GM19023 (cell line): Measurements from ENCODE around the gene DCAF8L2.
"Not testable (repeated sequence)": the region's sequence is repeated elsewhere in the genome, so short reads cannot be mapped to it uniquely, and the experiment has no call there.

Experiments
- ATAC-seq: cut with Tn5 transposase; IDR thresholded peaks from one replicate; pipeline ENCODE4 v1.9.1; 2021; ENCODE audit warnings: mild to moderate bottlenecking, moderate library complexity; ENCODE audit not compliant: unreplicated experiment

The DCAF8L2 gene

DNA sequence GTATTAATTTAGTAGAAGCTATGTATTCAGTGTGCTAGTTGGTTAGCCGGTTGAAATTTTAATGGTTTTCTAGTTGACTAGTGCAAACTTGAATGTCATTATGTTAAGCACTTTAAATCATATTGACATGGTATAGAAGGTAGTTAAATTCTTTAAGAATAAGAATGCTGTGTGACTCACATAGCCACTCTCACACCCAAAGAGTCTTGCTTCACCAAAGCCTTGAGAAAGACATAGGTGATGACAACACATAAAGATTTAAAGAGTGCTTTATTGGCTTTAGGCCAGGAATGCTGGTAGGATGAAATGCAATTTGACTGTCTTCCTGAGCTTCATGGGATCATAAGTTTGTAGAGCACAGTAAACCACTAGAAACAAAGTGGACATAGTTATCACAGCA lies 85.3 kb downstream of the DCAF8L2 start:
- ATAC-seq = no peak

DNA sequence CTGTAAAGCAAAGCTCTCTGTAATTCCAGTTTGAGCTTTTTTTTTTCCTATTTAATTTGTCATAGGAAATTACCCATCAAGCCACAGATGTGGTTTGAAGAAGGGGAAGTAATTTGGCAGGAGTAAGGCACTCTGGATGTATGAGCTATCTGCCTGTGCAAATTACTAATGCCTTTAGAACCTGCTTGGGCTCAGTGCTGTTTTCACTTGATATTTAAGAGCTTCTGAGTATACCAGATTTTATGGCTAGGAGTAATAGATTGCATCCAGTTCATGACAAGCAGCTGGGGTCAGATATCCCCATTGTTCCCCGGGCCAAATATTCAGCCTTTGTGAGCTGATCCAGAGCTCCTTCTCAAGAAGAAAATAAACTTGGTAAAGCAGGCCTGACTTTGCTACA lies 89.1 kb downstream of the DCAF8L2 start:
- ATAC-seq = no peak

DNA sequence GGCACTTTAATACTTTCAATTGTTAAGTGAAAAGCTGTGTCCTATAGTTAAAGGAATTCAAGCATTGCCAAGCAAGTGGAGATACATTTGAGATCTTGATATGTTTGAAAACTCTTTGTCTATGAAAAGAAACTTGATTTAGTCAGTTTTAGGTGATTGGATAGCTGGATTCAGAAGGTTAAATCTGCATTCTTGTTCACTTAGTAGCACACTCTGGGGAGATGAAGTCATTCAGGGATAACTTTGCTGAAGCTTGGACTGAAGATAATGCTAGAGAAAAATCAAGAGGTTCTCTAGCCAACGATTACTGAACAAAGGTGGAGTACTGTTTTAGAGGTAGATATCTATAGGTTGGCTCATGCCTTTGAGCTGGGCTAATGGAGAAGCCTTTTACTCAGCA lies 90.6 kb downstream of the DCAF8L2 start:
- ATAC-seq = no peak

DNA sequence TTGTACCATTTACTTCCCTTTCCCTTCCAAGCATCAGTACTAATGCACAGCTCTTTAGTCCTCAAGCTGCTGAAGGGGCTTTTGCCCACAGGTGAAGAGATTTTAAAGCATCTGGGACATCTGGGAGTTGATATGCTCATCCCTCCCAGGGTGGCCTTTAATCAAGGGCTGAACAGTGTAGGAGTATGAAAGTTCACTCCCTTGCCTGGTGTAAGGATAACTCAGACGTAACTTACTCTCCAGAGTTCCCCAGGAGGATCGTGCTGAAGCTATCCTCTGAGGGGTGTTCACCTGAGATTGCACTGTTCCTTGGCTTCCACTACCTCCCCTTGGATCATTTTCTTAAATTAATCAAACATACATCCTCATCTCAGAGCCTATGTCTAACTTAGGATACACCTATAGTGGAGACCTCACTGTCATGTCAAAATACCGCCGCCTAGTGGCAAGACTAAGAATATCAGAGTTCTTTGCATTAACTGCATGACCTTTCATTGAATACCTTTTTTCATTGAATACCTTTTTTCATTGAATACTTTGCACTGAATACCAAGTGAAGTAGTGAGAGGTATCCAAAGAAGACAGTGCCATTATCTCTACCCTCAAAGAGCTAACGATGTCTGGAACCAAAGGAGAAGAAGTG lies 93.5 kb downstream of the DCAF8L2 start:
- not testable (repeated sequence) for ATAC-seq

DNA sequence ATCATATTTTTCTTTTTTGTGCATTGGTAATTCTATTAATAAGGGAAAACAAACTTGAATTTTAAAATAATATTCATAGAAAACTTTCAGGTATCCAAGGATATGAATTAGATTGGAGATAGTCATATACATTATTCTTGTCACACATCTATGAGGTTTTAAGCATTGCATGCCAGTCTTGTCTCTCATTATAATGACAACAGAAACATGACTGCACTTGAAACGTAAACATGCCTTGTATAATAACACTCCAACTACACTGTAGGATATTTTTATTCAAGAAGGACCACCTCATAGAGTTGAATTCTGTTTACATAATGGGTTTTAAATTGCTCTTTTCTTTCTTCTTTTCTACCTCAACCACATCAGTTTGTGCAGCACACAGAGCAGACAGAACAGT lies 104.5 kb downstream of the DCAF8L2 start:
- ATAC-seq = no peak

DNA sequence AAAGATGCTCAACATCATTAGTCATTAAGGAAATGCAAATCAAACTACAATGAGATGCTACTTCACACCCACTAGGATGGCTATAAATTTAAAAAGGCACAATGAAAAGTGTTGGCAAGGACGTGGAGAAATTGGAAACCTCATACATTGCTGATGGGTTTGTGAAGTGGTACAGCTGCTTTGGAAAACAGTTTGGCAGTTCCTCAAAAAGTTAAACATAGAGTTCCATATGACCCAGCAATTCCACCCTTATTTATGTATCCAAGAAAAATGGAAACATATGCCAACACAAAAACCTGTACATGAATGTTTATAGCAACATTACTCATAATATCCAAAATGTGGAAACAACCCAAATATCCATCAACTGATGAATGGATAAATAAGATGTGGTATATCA lies 116.4 kb downstream of the DCAF8L2 start:
- no peak for ATAC-seq

DNA sequence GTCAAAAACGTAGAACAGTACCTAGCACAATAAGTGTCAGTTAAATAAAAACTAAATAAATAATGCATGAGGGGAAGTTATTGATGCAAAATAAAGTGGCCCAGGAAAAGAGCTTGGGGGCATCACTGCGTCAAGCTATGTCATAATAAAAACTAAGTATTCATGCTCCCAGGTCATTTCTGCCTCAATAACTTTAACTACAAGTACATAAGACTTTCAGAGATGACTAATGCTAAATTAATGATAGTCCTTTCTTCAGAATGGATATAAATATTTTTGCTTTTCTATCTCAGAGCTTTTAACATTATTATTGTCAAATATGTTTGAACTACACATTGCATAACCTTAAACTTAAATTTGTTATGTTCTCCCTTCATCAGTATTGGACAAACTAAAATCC lies 125.5 kb downstream of the DCAF8L2 start:
- ATAC-seq = no peak

DNA sequence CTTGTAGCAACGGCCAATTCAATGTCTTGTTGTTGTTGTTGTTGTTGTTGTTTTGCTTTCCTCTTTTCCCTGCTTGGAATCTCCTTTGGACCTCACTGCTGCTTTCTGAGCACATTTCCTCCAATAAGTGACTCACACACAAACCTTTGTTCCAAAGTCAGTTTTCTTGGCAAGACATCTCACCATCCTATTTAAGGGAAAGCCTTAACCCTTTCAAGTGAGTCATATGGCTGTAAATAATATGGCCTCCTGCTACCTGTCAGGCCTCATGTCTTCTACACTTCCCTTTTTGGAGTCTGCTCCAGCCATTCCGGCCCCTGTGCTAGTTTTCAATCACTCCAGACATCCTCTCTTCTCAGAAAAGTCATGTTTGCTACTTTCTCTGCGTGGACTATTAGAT lies 138.1 kb downstream of the DCAF8L2 start:
- ATAC-seq = no peak

DNA sequence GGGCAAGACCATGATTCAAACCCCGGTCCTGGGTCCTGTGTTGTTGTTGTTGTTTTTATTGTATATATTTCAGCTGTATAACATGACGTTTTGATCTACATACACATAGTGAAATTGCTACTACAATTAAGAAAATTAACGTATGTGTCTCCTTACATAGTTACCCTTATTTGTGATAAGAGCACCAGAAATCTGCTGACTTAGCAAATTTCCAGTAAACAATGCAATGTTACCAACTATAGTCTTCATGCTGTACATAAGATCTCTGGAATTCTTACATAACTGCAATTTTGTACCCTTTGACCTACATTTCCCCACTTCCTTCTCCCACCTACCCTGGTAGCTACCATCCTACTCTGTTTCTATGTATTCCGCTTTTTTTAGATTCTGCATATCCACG lies 141.8 kb downstream of the DCAF8L2 start:
- no peak for ATAC-seq

DNA sequence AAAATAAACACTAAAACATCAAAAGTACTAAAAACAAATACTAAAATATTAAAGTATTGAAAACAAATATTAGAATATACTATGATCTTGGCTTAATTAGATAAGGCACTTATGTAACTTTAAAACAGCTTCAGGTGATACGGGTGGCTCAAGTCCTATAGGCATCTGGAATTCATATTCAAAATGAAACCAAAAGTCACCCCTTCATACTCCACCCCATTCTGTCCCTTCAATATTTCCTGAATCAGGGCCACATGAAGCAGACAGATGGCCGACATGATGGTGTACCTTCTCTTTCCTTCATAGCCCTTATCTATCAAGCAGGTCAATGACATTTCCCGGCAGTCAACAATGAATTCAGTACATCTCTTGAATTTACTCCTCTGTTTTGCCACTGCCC lies 145.8 kb downstream of the DCAF8L2 start:
- ATAC-seq = no peak

DNA sequence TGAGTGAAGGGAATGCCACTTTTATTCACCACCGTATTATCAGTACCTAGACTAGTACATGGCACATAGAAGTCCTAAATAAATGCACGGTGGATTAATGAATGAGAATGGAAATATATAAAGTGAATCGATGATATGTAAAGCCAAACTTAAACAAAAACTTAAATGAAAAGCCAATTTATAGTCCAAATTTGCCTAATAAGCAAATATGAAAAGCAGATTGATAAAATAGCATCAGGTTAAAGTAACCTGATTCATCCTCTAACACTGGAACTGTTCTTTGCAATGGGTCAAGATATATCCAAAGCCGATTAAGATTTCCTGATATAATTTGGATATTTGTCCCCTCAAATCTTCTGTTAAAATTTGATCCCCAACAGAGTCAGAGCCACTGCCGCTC lies 150.8 kb downstream of the DCAF8L2 start:
- ATAC-seq = no peak

DNA sequence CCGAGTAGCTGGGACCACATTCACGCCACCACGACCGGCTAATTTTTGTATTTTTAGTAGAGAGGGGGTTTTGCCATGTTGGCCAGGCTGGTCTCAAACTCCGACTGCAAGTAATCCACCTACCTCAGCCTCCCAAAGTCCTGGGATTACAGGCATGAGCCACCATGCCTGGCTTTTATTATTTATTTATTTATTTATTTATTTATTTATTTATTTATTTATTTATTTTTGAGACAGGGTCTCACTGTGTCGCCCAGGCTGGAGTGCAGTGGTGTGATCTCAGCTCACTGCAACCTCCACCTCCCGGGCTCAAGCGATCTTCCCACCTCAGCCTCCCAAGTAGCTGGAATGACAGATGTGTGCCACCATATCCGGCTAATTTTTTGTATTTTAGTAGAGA lies 153.4 kb downstream of the DCAF8L2 start:
- not testable (repeated sequence) for ATAC-seq

DNA sequence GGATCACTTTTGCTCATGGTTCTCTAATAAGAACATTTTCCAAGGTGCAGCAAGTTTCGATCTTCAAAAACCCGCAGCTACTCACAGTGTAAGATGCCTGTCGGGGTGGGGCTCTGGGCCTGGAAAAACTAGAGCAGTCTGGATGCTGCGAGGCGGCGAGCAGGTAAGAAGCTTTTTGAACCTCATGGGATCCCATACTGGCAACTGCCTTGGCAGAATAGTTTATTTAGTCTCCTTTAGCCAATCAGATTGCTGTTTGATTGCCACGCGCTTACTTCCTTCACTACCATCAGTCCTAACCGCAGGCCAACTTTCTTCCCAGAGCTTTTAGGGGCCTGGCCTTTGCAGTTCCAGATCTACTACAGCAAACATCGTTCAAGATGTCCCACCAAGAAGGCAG lies 156.4 kb downstream of the DCAF8L2 start:
- ATAC-seq = no peak

DNA sequence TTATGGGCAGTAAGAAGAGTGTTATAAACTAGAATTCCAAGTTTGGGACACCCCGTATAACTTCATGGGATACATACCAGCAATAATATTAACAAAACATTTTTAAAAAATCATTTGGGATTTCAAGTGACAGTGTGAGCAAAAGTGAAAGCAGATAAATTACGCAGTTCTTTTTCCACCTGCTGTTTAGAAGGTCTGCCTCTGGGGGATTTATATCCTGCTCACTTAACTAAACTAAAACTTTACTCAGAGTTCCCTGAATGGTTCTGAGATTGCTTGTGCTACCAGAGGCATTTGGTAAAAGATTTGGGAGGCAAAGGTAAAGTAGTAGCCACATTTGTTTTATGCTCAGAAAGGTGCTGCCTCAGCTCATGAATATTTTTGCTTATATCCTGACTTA lies 160.2 kb downstream of the DCAF8L2 start:
- not testable (repeated sequence) for ATAC-seq

DNA sequence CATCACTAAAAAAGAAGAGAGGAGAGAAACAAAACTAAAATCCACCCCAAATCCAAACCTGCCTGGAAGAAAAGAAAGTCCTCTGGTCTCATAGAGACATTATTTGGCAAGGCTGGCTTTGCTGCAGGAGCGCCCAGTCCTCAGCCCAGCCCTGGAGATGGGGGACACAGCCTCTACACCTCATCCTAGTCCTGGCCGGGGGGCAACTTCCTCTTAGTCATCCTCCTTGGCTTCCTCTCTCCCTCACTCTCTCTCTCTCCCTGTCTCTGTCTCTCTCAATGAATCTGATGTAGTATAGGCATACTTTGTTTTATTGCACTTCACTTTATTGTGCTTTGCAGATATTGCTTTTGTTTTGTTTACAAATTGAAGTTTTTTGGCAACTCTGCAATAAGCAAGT lies 161.8 kb downstream of the DCAF8L2 start:
- ATAC-seq = no peak

DNA sequence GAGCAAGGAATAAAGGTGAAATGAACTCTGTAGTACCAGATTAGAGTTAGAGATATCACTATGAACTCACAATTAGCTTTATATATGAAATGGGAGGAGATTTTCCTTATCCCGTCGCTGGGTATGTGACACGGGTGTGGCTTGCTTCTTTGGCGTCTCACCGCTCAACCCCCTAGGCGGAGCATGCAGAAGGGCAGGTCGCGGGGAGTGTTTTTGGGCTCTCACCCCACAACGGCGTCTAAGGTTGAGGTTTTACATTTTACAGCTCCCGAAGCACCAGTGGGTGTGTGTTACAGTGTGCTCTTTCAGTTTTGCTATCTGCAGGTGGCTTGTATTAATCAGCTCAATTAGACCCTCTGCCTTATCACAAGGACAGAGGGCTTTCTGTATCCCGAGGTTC lies 175.6 kb downstream of the DCAF8L2 start:
- no peak for ATAC-seq

DNA sequence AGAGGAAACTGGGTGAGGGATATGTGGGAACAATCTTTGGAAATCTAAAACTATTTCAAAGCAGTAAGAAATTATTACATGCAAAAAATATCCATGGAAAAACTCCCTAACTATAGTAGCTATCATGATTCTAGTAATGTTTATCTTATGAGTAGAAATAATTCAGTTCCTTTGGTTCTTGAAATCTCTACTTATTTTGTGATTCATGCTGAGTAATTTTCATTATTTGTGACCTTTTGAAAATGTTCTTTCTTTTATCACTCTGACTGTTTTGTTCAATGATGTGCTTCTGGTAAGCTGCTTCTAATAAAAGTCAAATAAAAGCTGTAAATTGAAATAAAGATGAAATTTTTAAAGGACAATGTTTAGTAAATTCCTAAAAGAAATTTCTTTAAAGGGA lies 177.2 kb downstream of the DCAF8L2 start:
- no peak for ATAC-seq

DNA sequence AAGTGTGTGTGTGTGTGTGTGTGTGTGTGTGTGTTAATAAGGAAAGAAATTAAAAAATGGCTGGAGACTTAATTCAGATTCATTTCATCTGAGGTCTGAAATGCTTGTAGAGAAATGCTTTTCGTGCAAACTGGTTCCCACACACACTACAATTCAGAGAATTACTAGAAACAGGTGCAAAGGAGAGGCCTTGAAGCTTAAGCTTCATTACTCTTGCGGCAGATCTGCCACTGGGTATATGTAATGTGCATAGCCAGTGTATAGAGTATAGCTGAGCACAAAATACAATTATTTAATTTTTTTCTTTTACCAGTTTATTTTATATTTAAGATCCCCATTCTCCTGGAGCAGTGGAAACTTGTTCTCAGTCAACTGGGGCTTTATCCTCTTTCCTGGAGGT lies 185.8 kb downstream of the DCAF8L2 start:
- no peak for ATAC-seq

DNA sequence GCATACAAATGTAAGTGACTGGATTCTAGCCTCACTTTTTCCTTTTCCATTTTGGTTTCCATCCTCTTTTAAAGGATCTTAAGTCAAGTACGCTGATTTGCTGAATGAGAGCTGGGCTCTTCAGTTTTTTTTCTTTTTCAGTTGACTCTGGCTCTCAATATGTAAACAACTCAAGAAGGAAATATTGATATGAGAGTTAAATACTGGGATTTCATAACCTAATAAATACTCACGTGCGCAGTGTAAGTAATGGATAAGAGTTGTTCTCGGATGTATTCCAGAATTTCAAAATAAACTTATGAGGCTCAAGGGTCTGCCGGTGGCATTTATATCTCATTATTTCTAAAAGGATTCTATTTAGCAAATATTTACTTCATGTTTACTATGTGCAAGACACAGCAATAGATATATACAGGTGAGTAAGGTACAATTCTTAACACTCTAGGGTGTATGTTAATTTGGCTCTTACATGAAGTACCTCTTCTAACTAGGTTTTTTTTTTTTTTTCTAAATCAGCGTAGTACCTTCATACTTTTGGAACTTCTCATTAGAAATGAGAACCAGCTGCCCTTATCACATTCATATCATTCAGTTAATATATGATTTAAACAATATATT lies 206.6 kb downstream of the DCAF8L2 start:
- ATAC-seq = no peak

DNA sequence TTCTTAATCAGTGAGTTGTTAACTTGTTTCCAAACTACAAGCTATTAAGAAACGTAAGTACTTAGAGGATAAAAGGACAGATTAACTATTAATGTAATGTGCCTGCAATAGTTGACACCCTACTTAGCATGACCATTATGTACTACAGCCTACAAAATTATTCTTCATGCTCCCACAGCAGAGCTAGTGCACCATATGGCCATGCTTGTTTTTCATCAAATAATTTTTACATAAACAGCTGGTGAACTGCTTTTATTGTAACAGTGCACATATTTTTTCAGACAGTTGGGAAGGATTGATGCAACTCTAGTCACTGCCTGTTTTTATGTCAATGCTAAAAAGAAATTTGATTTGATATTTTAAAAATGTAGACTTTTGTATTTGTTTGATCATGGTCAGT lies 207.4 kb downstream of the DCAF8L2 start:
- no peak for ATAC-seq
